ENCODE measurements around the gene KRTAP1-5.
"Not testable (repeated sequence)": the region's sequence is repeated elsewhere in the genome, so short reads cannot be mapped to it uniquely, and the experiment has no call there.

The KRTAP1-5 gene

GRCh38 chr17:41048441-41048840 lies 21.4 kb upstream of the KRTAP1-5 start:
- DNase-seq (ENCODE audit: low read depth) = peak; percentile 41

- not testable (repeated sequence) for DNase-seq (ENCODE audit: low read depth)
These were observed 19.9 kb upstream of the KRTAP1-5 start, which contains the start of gene KRTAP2-1 for GRCh38 chr17:41046735-41047465. Gene KRTAP2-1 (minus strand): TSS chr17:41047316. CDS start chr17:41047267, 49 bp downstream.

GRCh38 chr17:41042953-41043352 lies 15.9 kb upstream of the KRTAP1-5 start:
- DNase-seq (ENCODE audit: low read depth) = no peak

- peak; percentile 10 for DNase-seq (ENCODE audit: low read depth)
These were observed 14.0 kb upstream of the KRTAP1-5 start, which contains the start of gene KRTAP1-1 for GRCh38 chr17:41040783-41041571. Gene KRTAP1-1 (minus strand): TSS chr17:41041450. CDS start chr17:41041397, 53 bp downstream.

- DNase-seq (ENCODE audit: low read depth) = no peak
These were observed 10.9 kb upstream of the KRTAP1-5 start for GRCh38 chr17:41037853-41038350.

- not testable (repeated sequence) for DNase-seq (ENCODE audit: low read depth)
These were observed 7.4 kb upstream of the KRTAP1-5 start, which contains the start of gene KRTAP1-3 for GRCh38 chr17:41034346-41034935. Gene KRTAP1-3 (minus strand): TSS chr17:41034874. CDS start chr17:41034821, 53 bp downstream.

- no peak for DNase-seq (ENCODE audit: low read depth)
These were observed 2.7 kb upstream of the KRTAP1-5 start, which contains the start of gene KRTAP1-4 for GRCh38 chr17:41029633-41030245. Gene KRTAP1-4 (minus strand): TSS chr17:41030195. CDS start chr17:41030078, 117 bp downstream.

GRCh38 chr17:41024697-41025096 lies 2.3 kb downstream of the KRTAP1-5 start:
- no peak for DNase-seq (ENCODE audit: low read depth)

GRCh38 chr17:41020336-41020735 lies 6.7 kb downstream of the KRTAP1-5 start:
- no peak for DNase-seq (ENCODE audit: low read depth)

- no peak for DNase-seq (ENCODE audit: low read depth)
These were observed 7.6 kb downstream of the KRTAP1-5 start for GRCh38 chr17:41019415-41019814.

GRCh38 chr17:41018541-41018940 lies 8.5 kb downstream of the KRTAP1-5 start:
- DNase-seq (ENCODE audit: low read depth) = no peak

GRCh38 chr17:41016578-41017215 lies 10.3 kb downstream of the KRTAP1-5 start:
- no peak for DNase-seq (ENCODE audit: low read depth)

GRCh38 chr17:41015454-41015853 lies 11.6 kb downstream of the KRTAP1-5 start:
- DNase-seq (ENCODE audit: low read depth) = no peak

- DNase-seq (ENCODE audit: low read depth) = peak; percentile 72
These were observed 13.4 kb downstream of the KRTAP1-5 start for GRCh38 chr17:41013606-41014005.

GRCh38 chr17:41013181-41013580 lies 13.8 kb downstream of the KRTAP1-5 start:
- no peak for DNase-seq (ENCODE audit: low read depth)

GRCh38 chr17:41012326-41013120 lies 14.5 kb downstream of the KRTAP1-5 start:
- no peak for DNase-seq (ENCODE audit: low read depth)

- DNase-seq (ENCODE audit: low read depth) = peak; percentile 33
These were observed 16.6 kb downstream of the KRTAP1-5 start for GRCh38 chr17:41010441-41010840.

- no peak for DNase-seq (ENCODE audit: low read depth)
These were observed 17.1 kb downstream of the KRTAP1-5 start for GRCh38 chr17:41009936-41010335.

- DNase-seq (ENCODE audit: low read depth) = no peak
These were observed 17.7 kb downstream of the KRTAP1-5 start for GRCh38 chr17:41009301-41009760.

GRCh38 chr17:41008811-41009210 lies 18.2 kb downstream of the KRTAP1-5 start, which contains the start of gene KRTAP3-1:
Gene KRTAP3-1 (minus strand): TSS chr17:41009128. CDS start chr17:41009074, 54 bp downstream.
- DNase-seq (ENCODE audit: low read depth) = no peak

All from fibroblast of gingiva (primary cell).